Activated CD4-positive, alpha-beta T cell treated with anti-CD3 and anti-CD28 coated beads, Interleukin-10, Interleukin-2, amounts not matched to agents 100 ng/mL and 50 ng/mL, durations not matched to agents 16 hours and 8 hours (primary cell): ENCODE results near the gene EXTL1.
A peak's percentile ranks its signal among the peaks of the same experiment; 100 is the strongest.

Experiments used
- DNase-seq: peaks from one replicate; pipeline ENCODE4 v3.0.0-alpha.2; 2020

Gene EXTL1

DNA sequence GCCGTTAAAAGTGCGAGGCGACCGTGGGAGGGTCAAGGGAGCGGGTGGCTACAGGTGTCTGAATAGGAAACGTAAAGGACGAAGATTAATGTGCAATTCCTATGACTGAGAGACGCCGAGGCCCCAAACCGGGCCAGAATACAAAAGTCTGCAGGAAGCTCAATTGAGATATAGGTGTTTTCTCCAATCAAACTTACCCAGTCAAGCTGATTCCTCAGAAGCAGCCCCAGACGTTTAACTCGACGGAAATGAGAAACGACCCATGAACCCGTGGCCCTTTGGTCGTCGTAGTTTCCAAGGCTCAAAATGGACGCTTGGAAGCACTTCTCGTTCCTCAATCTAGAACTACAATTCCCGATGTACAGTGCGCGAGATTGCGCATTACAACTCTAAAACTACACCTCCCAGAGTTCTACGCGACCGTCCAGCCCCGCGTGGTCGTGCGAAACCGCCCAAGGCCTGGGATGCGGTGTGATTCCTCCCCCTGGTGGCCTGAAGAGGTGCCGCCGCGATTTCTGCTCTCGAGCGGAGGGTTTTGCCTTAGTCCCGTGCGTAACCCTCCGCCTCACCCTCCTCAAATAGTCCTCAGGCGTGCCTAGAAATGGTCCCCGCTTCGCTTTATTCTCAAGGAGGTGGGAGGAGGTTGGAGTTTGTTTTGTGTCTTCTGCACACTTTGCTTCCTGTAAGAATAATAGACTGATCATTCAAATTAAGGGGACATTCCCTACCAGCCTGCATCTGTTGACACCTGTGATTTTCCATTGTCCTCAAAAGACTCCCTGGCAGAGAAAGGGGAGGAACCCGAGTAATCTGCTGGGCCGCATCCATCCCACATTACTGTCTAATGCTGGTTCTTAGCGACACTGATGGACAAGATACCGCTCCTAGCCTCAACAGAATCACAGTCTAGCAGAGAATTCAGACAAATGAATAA is 23.5 kb upstream of the EXTL1 start, which contains the start of gene PAFAH2:
TSS of gene PAFAH2 (minus strand) at position 236 of the 934 bp plus-strand sequence. CDS start 7,247 bp downstream, outside the sequence.
- peak; percentile 98 for DNase-seq

DNA sequence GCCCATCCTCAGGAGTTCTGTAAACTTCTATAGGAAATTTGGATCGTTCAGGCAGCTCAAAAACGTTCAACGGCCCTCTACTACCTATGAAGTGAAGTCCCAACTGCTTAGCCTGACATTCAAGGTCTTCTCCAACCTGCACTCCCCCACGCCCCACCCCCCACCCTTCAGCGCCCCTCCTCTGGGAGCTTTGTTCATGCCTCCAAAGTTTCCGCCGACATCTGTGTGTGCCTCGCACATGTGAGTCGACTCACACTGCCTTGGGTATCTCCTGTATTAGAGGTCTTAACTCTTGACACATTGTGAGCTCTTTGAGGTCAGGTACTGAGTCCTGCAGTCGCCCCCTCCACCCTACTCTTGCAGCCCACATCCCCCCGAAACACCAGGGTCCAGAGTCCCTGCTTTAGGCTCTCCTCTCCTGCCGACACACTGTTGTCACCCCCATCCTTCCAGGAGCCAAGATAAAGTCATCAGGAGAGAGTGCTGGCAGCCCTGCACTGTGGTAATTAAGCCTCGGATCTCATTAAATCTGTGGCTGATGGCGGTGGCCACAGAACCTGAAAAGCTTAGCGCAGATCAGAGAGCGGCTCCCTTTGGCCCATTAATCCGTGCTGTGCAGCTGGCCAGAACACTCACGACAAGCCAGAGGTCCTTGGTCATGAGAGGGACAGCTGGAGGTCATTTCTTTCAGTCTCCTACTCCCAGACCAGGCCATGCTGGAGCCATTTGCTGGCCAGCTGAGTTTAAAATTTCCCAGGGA is 22.4 kb upstream of the EXTL1 start:
- no peak for DNase-seq

DNA sequence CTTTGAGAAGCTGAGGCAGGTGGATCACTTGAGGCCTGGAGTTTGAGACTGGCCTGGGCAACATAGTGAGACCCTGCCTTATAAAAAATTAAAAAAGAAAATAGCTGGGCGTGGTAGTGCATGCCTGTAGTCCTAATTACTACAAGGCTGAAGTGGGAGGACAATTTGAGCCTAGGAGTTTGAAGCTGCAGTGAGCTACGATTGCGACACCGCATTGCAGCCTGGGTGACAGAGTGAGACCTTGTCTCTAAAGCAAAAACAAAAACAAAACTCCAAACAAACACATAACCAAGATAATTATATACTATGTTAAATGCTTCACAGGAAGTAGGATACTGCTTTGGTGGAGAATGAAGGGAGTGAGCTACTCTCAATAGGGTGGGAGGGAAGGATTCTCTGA is 18.3 kb upstream of the EXTL1 start:
- DNase-seq, result no peak

DNA sequence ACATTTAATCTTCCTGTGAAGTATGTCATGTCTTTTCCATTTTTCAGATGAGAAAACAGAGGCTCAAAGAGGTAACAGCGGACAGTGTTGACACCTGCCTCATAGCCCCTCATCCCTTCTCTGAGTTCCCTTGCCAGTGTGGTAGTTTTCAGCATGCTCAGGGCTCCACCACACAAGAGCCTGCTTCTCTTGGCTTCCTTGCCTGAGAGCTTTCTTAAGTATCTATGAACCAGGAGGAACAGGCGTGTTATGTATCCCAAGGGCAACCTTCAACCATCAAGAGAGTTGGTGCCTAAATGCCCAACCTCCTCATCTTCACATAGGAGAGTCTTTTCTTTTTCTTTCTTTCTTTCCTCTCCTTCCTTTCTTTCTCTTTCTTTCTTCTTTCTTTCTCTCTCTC is 17.8 kb upstream of the EXTL1 start:
- no peak for DNase-seq

DNA sequence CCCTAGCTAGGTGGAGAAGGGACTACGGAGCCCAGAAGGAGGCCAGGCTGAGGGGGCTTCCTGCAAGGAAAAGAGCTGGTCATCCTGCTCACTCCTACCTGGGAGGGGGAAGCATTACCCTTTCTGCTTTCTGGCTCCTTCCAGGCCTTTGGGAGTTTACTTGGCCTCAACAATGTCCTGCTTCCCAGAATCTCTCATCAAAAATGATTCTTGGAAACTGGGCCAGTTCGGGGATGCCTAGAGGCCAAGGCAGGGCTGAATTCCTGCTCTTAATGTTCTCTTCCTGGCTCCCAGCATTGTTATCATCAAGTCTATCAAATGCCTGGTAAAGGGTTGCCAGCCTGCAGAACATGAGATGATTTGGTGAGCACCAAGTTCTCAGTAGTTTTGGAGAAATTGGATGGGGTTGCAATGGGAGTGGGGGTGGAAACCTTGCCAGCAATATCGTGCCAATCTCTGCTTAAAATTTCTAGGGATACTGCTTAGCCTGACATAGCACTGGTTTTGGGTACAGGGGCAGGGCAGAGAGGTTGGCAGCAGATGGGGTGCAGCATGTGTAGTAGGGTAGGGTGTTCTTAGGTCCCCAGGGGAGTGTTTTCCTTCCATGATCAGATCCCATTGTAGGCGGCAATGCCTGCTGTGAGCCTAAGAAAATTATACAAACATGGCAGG is 16.0 kb upstream of the EXTL1 start:
- no peak for DNase-seq

DNA sequence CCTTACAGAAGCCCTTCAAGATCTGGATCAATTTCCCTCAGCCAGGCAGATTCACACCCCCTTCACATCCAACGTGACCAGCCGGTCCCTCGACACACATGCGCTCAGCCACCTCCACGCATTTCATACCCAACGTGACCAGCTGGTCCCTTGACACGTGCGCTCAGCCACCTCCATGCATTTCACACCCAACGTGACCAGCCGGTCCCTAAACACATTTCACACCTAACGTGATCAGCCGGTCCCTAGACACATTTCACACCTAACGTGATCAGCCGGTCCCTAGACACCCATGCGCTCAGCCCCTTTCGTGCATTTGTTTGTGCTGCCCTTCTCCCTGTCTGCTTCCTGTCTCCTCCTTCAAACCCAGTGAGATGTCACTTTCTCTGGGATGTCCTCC is 14.9 kb upstream of the EXTL1 start:
- no peak for DNase-seq

DNA sequence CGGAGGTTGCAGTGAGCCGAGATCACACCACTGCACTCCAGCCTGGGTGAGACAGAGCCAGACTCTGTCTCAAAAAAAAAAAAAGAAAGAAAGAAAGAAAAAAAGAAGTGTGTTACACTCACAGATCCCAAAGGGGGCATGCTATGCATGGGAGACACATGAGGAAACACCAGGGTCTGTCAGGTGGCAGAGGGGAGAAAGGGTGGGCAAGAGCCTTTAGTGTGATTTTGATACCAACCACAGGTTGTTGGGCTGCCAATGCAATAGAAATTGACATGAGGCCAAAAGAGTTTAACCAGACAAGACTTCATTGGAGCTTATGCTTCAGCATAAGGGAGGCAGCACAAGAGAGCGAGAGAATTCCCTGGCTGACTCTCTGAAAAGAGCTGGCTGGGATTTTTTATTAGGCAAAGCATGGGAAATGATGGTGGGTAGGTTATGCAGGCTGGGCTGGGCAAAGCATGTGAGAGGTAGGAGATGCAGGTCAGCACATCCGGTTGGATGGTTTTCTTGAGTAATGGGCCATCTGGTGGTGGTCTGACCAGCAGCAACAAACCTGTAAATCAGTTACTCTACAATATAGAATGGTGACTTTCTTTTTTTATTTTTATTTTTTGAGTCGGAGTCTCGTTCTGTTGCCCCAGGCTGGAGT is 11.7 kb upstream of the EXTL1 start:
- DNase-seq, result no peak

DNA sequence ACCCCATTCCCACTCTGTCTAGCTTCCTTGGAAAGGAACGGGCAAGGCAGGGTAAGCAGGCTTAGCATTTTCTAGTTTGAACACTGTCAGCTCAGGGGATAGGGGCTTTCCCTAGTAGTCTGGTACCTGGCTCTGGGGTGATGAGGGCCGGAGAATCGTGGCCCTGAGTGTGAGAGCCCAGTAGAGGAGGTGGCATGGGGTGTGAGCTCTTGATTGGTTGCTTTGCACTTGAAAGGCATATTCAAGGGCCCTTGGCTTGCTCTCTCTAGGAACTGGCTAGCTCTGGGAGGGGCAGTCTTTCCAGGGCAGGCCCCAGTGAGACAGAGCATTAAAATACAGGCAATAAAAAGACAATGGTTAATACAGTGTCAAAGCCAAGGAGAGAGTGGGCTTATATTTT is 10.8 kb upstream of the EXTL1 start:
- no peak for DNase-seq

DNA sequence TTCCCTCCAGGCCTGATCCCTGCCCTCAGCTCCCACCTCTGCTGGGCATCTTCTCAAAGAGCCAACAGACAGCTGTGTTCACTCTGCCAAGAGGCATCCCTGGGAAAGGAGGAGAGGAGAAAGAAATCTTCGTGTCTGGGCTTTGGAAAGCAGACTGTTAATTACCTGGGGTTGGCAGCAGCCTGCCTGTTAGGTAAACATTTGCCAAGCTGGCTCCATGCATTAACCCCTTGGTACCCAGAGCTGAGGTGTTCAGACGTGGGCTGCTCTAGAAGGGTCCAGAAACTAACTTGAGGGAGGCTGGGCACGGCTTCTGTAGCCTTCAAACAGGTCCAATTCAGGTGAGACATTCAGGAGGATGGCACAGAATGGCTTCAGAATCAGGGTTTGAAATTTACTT is 8.7 kb upstream of the EXTL1 start:
- no peak for DNase-seq

DNA sequence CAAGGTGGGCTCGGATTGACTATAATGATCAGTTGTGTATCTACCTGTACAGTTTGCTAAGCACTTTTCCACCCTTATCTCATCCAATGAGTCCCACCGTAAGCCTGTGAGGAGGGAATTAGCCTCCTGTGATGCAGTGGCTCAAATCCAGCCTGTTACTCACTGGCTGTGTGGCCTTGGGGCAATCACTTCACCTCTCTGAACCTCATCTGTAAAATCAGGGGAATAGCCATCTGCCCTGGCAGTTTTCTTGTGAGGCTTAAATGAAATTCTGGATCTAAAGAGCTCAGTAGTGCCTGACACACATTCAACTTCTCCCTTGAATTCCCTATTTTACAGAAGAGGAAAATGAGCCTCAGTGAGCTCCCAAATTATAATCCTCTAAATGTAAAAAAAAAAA is 7.4 kb upstream of the EXTL1 start:
- DNase-seq, result no peak

DNA sequence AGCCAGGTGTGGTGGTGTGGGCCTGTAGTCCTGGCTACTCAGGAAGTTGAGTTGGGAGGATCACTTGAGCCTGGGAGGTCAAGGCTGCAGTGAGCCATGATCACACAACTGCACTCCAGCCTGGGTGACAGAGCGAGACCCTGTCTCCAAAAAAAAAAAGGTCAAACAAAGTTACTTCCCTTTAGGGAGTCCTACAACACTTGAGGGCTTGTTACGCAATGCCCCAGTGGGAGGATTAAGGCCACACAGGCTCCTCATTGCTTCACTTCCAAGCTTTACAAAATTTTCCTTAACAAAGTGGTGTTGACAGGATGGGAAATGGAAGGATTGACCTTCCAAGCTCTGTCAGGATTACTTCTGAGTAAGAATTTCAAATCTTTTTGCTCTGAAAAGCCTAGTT is 6.2 kb upstream of the EXTL1 start:
- no peak for DNase-seq

DNA sequence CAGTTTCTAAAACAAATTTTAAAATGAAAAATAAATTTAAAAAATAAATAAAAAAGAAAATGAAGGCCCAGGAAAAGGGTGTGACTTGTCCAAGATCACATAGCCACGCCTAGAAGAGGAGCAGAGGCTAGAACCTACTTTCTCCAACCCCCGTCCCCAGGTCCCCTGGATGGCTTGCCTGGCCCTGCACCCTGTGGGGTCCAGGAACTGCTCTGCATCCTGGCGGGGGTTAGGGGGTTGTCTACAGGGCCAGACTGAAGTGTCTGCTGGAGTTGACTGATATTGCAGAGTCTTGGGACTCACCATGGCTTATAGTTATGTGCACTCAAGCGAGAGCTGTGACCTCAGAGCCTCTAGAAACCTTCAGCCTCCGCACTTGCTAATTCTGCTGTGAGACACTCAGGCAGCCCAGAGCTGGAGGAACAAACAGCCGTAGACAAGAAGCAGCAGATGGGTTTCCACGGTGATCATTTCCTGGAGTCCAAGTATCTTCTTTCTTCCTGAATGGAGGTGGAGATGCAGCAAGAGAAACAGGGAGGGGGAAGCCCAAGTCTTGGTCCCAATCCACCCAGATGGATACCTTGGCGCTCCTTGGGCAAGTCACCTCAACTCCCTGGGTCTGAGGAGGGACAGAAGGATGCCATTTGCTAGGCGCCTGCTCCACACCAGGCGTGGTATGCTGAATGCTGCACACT is 5.2 kb upstream of the EXTL1 start:
- DNase-seq, result no peak

DNA sequence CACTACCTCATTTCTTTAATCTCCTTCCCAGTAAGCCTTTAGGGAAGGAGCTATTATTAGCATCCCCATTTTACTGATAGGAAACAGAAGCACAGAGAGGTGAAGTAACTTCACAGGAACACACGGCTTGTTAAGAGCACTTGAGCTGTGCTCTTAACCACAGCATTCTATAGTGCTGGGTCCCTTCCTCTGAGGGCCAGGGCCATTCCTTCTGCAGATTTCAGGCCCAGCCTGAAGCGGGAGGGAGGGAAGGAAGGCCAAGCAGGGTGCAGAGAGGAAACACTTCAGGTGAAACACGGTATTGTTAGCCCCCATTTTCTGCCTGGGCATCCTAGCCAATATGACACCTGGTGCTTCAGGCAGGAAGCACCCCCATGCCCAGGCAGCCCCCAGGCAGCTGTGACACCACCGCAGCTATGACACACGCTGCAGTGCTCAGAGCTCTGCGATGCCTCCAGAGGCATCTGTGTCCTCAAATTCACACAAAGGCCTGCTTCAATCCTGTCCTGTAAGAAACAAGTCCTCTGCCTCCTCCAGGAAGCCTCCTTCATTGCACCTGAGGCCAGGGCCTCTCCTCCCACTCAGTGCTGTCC is 4.5 kb upstream of the EXTL1 start:
- DNase-seq, result no peak

DNA sequence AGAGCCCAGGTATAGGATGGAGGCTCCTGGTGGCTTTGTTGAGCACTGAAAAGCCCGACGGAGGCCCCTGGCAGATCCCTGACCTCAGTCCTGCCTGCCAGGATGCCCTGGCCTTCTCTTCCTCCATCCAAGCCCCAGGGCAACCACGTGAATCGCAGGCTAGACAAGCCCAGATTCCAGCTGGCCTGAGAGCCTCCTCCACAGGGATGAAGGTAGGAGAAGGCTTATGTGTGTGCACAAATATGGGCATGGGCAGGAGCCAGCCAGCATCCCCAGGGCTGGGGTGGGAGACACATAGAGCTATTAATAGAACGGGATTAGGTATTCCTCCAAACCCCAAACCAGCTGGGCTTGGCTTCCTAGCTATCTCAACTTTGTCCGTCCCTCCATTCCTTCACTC is 4.0 kb upstream of the EXTL1 start:
- no peak for DNase-seq

DNA sequence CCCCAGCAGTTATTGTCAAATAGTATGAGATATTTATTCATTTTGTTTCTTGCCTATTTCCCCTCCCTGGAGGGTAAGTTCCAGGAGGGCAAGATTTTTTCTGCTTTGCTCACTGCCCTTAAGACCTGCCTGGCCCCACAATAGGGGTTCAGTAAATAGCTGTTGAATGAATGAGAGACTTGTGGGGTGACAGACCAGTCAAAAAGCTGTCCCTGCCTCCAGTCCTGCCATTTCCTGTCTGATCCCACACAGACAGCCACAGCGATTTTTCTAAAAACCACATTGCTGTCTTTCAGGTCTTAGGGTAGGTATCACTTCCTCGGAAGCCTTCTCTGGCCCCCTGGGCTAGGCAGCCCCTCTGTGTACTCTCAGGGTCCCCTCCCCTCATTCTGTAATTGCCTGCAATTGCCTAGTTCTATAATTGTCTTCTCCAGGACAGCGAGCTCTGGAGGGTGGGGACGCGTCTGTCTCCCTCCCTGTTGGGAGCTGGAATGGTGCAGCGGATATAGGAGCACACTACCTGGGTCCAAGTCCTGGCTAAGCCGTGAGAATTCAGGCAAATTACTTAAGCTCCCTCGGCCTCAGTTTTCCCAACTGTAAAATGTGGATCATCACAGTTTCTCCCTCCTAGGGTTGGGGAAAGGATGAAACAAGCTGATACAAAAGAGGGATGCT is 1.8 kb upstream of the EXTL1 start:
- no peak for DNase-seq

DNA sequence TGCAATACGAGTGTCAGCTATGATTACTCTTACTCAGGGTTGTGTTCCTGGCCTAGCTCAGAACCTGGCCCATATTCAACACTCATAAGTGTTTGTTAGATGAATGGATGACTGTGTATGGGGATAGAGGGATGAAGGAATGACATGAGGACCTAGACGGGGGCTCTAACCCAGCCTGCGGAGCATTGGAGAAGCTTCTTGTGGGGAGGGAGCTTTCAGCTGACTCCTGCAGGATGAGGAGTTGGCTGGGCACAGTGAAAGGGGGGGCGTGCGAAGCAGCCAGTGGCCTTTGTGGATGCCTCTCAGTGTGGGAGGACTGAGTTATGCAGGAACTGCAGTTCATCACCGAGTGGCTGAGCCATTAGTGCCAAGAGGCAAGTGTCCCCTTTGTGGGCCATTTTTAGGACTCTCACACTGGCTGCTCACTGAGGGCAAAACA is 1.2 kb upstream of the EXTL1 start:
- no peak for DNase-seq

DNA sequence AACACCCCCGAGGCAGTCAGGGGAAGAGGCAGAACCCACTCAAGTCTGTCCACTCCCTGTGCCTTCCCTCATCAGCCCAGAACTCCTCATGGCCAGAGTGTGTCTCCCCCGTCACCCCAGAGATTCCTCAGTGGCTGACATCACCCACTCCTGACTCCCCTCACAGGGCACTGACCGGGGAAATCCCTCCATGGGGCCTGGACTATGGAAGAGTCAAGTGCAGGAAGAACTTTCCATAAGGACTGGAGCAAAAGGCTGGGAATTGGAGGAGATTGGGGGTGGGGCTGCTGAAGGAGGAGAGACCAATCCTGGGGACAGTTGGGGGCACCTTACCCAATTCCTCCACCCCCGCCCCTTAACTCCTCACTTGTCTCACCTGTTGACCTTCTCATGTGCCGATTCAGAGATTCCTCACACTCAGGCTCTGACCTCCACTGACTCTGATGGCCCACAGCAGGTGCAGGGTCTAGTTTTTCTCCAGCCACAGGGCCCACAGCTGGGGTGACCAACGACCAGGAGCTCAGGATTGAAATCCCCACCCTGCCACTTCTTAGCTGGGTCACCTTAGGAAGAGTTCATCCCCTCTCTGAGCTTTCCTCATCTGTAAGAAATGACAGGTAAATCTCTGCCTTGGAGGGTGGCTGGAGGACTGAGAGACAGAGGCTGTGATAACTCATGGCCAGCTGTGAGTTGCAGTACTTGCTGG is 481 bp upstream of the EXTL1 start:
- DNase-seq, result no peak

DNA sequence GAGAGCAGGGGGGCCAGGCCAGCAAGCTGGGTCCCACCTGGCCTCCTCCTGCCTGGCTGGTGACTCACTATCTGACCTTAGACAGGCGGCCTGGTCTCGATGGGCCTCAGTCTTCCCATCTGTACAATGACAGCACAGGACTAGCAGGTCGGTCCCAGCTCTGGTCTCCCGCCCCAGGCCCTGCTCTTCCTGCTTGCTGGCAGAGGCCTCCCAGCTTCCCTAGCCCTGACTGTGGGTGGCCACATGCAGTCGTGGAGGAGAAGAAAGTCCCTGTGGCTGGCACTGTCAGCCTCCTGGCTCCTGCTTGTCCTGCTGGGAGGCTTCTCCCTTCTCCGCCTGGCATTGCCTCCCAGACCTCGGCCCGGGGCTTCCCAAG is 817 bp downstream of the EXTL1 start:
- no peak for DNase-seq

DNA sequence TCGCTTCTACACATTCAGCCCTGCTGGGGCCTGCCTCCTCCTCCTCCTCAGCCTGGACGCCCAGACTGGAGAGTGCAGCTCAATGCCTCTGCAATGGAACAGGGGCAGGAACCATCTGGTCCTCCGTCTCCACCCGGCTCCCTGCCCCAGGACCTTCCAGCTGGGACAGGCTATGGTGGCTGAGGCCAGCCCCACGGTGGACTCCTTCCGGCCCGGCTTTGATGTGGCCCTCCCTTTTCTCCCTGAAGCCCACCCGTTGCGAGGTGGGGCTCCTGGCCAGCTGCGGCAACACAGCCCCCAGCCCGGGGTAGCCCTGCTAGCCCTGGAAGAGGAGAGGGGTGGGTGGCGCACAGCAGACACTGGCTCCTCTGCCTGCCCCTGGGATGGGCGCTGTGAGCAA is 1.4 kb downstream of the EXTL1 start:
- DNase-seq, result no peak

DNA sequence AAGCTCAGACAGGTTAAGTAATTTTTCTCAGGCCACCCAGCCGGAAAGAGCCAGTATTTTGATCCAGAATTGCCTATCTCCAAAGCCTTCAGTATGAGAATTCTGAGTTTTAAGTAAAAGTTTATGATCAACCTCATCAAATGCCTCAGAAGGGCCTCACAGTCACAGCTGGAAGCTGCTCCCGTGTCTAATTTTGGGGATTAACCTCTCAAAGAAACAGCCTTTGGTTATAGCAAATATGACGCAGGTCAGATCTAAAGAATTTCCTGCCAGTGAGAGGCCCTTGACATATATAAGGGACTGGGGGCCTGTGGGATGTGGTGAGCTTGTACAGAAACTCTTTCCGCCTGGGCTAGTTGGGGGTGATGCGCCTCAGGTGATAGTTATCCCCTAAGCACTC is 2.3 kb downstream of the EXTL1 start:
- DNase-seq, result no peak

DNA sequence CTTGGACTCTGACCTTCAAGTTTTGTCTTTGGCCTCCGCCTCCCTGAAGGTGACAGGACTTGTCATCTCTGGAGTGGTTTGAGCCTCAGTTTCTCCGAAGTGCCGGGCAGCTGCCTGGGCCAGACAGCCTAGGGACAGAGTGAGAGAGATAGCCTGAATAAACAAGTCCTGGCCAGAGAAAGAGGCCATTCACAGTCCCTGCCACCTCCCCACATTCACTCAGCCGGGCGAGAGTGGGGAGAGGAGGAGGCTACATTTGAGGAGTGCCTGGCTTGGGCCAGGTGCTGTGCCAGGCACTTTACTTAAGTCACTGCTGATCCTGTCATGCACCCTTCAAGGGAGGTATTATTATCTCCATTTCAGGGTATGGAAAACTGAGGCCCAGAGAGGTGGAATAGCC is 3.5 kb downstream of the EXTL1 start:
- no peak for DNase-seq
